Stomach smooth muscle (tissue), 2 donors: Measurements from ENCODE around the gene PLA2R1.
"Not testable (repeated sequence)": the region's sequence is repeated elsewhere in the genome, so short reads cannot be mapped to it uniquely, and the experiment has no call there.

Experiments used
- H3K27ac ChIP-seq: one replicate; pipeline ENCODE4 v1.7.0; 2013; ENCODE audit warnings: mild to moderate bottlenecking, low read length, inconsistent platforms
- H3K27me3 ChIP-seq, 2 donors: one replicate each; pipeline ENCODE4 v1.7.0; 2013; ENCODE audit warnings: low read length in 2 of 2; ENCODE audit not compliant: insufficient read depth in 2 of 2, control insufficient read depth in 1 of 2
- H3K36me3 ChIP-seq, 2 donors: one replicate each; pipeline ENCODE4 v1.7.0; 2013; ENCODE audit warnings: low read length in 2 of 2; ENCODE audit not compliant: control insufficient read depth in 2 of 2, insufficient read depth in 2 of 2
- H3K4me1 ChIP-seq: one replicate; pipeline ENCODE4 v1.7.0; 2013; ENCODE audit warnings: low read length; ENCODE audit not compliant: control insufficient read depth, insufficient read depth
- H3K4me3 ChIP-seq, 2 donors: one replicate each; pipeline ENCODE4 v1.7.0; 2013; ENCODE audit warnings: low read length in 2 of 2
- H3K9ac ChIP-seq, 2 donors: one replicate each; pipeline ENCODE4 v1.7.0; 2013; ENCODE audit warnings: low read length in 2 of 2, mild to moderate bottlenecking in 1 of 2
- H3K9me3 ChIP-seq, 2 donors: one replicate each; pipeline ENCODE4 v1.7.0; 2013; ENCODE audit warnings: low read length in 2 of 2; ENCODE audit not compliant: control insufficient read depth in 2 of 2
- donor health status: healthy.
- donor health status: Pancreatic carcinoma.

Gene PLA2R1

GRCh38 chr2:160045703-160046210 lies 16.7 kb downstream of the PLA2R1 start:
- H3K27ac ChIP-seq: no peak overlapping the region
- no peak overlapping the region for H3K4me3 ChIP-seq
- no peaks in the 10 kb centered on the region for H3K27me3 ChIP-seq
- no peaks in the 10 kb centered on the region for H3K4me1 ChIP-seq
- no peak overlapping the region for H3K9ac ChIP-seq
- H3K36me3 ChIP-seq: no peaks in the 10 kb centered on the region
- no peaks in the 10 kb centered on the region for H3K9me3 ChIP-seq

GRCh38 chr2:160044728-160045127 lies 17.7 kb downstream of the PLA2R1 start:
- H3K27ac ChIP-seq: no peak overlapping the region
- H3K4me1 ChIP-seq: peaks cover 4% of the 10 kb centered on the region

GRCh38 chr2:160043265-160043664 lies 19.1 kb downstream of the PLA2R1 start:
- Histone ChIP-seq H3K36me3 (no peaks in the 10 kb centered on the region), H3K27me3 (no peaks in the 10 kb centered on the region), H3K4me1 (peaks cover 4% of the 10 kb centered on the region), H3K9me3 (no peaks in the 10 kb centered on the region), H3K27ac (no peak overlapping the region), H3K4me3 (no peak overlapping the region), H3K9ac (no peak overlapping the region)

More at GRCh38 chr2:160044728-160045127, 17.7 kb downstream of the PLA2R1 start:
- Histone ChIP-seq H3K4me3 (no peak overlapping the region), H3K9ac (no peak overlapping the region), H3K27me3 (no peaks in the 10 kb centered on the region), H3K36me3 (no peaks in the 10 kb centered on the region), H3K9me3 (no peaks in the 10 kb centered on the region)

- H3K4me3 ChIP-seq: no peak overlapping the region
- H3K9me3 ChIP-seq: no peaks in the 10 kb centered on the region
- H3K36me3 ChIP-seq: no peaks in the 10 kb centered on the region
- peaks cover 4% of the 10 kb centered on the region for H3K4me1 ChIP-seq
- no peak overlapping the region for H3K9ac ChIP-seq
- no peaks in the 10 kb centered on the region for H3K27me3 ChIP-seq
- no peak overlapping the region for H3K27ac ChIP-seq
These were observed 20.4 kb downstream of the PLA2R1 start for GRCh38 chr2:160042054-160042453.

- H3K9me3 ChIP-seq: no peaks in the 10 kb centered on the region
- H3K27me3 ChIP-seq: no peaks in the 10 kb centered on the region
- no peak overlapping the region for H3K4me3 ChIP-seq
- no peaks in the 10 kb centered on the region for H3K36me3 ChIP-seq
- peaks cover 4% of the 10 kb centered on the region for H3K4me1 ChIP-seq
- no peak overlapping the region for H3K27ac ChIP-seq
- H3K9ac ChIP-seq: no peak overlapping the region
These were observed 21.3 kb downstream of the PLA2R1 start for GRCh38 chr2:160041091-160041490.

- Histone ChIP-seq H3K4me3 (peak overlapping the region in 1 of 2 donors; percentile 17), H3K9me3 (no peaks in the 10 kb centered on the region), H3K27me3 (no peaks in the 10 kb centered on the region), H3K4me1 (peaks cover 4% of the 10 kb centered on the region), H3K36me3 (no peaks in the 10 kb centered on the region), H3K27ac (no peak overlapping the region), H3K9ac (no peak overlapping the region)
These were observed 23.1 kb downstream of the PLA2R1 start for GRCh38 chr2:160039166-160039903.

- not testable (repeated sequence) for H3K9me3 ChIP-seq, H3K27ac ChIP-seq, H3K36me3 ChIP-seq, H3K4me1 ChIP-seq, H3K27me3 ChIP-seq, H3K9ac ChIP-seq, H3K4me3 ChIP-seq
These were observed 23.8 kb downstream of the PLA2R1 start for GRCh38 chr2:160038662-160039061.

- Histone ChIP-seq H3K36me3 (no peaks in the 10 kb centered on the region), H3K9me3 (no peaks in the 10 kb centered on the region), H3K9ac (no peak overlapping the region), H3K27ac (no peak overlapping the region), H3K27me3 (no peaks in the 10 kb centered on the region), H3K4me3 (no peak overlapping the region), H3K4me1 (peaks cover 4% of the 10 kb centered on the region)
These were observed 25.7 kb downstream of the PLA2R1 start for GRCh38 chr2:160036736-160037135.

GRCh38 chr2:160035125-160035524 lies 27.3 kb downstream of the PLA2R1 start:
- Histone ChIP-seq H3K9me3 (no peaks in the 10 kb centered on the region), H3K27me3 (no peaks in the 10 kb centered on the region), H3K4me1 (peaks cover 1% of the 10 kb centered on the region), H3K9ac (no peak overlapping the region), H3K36me3 (no peaks in the 10 kb centered on the region), H3K4me3 (no peak overlapping the region), H3K27ac (no peak overlapping the region)

- no peaks in the 10 kb centered on the region for H3K9me3 ChIP-seq
- H3K27me3 ChIP-seq: no peaks in the 10 kb centered on the region
- H3K4me1 ChIP-seq: no peaks in the 10 kb centered on the region
- no peak overlapping the region for H3K9ac ChIP-seq
- H3K27ac ChIP-seq: no peak overlapping the region
- H3K36me3 ChIP-seq: no peaks in the 10 kb centered on the region
- H3K4me3 ChIP-seq: no peak overlapping the region
These were observed 28.0 kb downstream of the PLA2R1 start for GRCh38 chr2:160034396-160034795.

GRCh38 chr2:160033732-160034392 lies 28.6 kb downstream of the PLA2R1 start:
- Histone ChIP-seq H3K27ac (no peak overlapping the region), H3K4me1 (no peaks in the 10 kb centered on the region), H3K9ac (no peak overlapping the region), H3K27me3 (no peaks in the 10 kb centered on the region), H3K36me3 (no peaks in the 10 kb centered on the region), H3K9me3 (no peaks in the 10 kb centered on the region), H3K4me3 (no peak overlapping the region)
